Embryonic facial prominence (tissue), 1 donor: ENCODE measurements around the gene LRRK2.
A peak's percentile ranks its signal among the peaks of the same experiment; 100 is the strongest.
"Not testable (repeated sequence)": the region's sequence is repeated elsewhere in the genome, so short reads cannot be mapped to it uniquely, and the experiment has no call there.

Source experiments
- DNase-seq: peaks from one replicate; pipeline ENCODE4 v3.0.0-alpha.2; 2016; ENCODE audit errors: extremely low spot score

The LRRK2 gene

GRCh38 chr12:40224439-40225291 is at the start of gene LRRK2:
Gene LRRK2 (plus strand): TSS chr12:40224997. CDS start chr12:40225132, 135 bp downstream.
- peak; percentile 61 for DNase-seq

- no peak for DNase-seq
Observed at GRCh38 chr12:40175045-40175444, 49.8 kb upstream of the LRRK2 start.

- DNase-seq, result no peak
Observed at GRCh38 chr12:40175489-40175888, 49.3 kb upstream of the LRRK2 start.

GRCh38 chr12:40178701-40179100 is 46.1 kb upstream of the LRRK2 start:
- no peak for DNase-seq

GRCh38 chr12:40181490-40181889 is 43.3 kb upstream of the LRRK2 start:
- DNase-seq, result no peak

- DNase-seq, result no peak
Observed at GRCh38 chr12:40183715-40184114, 41.1 kb upstream of the LRRK2 start.

- no peak for DNase-seq
Observed at GRCh38 chr12:40184493-40185302, 40.1 kb upstream of the LRRK2 start.

- no peak for DNase-seq
Observed at GRCh38 chr12:40185303-40185693, 39.5 kb upstream of the LRRK2 start.

- no peak for DNase-seq
Observed at GRCh38 chr12:40188558-40189320, 36.1 kb upstream of the LRRK2 start.

- no peak for DNase-seq
Observed at GRCh38 chr12:40192704-40193255, 32.0 kb upstream of the LRRK2 start.

GRCh38 chr12:40194846-40195245 is 30.0 kb upstream of the LRRK2 start:
- DNase-seq, result no peak

GRCh38 chr12:40197590-40197989 is 27.2 kb upstream of the LRRK2 start:
- no peak for DNase-seq

GRCh38 chr12:40198601-40199000 is 26.2 kb upstream of the LRRK2 start:
- DNase-seq, result no peak

- DNase-seq, result no peak
Observed at GRCh38 chr12:40202095-40203059, 22.4 kb upstream of the LRRK2 start.

- no peak for DNase-seq
Observed at GRCh38 chr12:40203060-40203430, 21.8 kb upstream of the LRRK2 start.

- no peak for DNase-seq
Observed at GRCh38 chr12:40204337-40204736, 20.5 kb upstream of the LRRK2 start.

GRCh38 chr12:40207551-40207950 is 17.2 kb upstream of the LRRK2 start:
- no peak for DNase-seq

GRCh38 chr12:40208707-40209446 is 15.9 kb upstream of the LRRK2 start:
- no peak for DNase-seq

- no peak for DNase-seq
Observed at GRCh38 chr12:40209886-40210285, 14.9 kb upstream of the LRRK2 start.

GRCh38 chr12:40211186-40211585 is 13.6 kb upstream of the LRRK2 start:
- DNase-seq, result not testable (repeated sequence)
